AG10803 (cell line): Measurements from ENCODE around the gene EZR.

Experiments
- DNase-seq: peaks from one replicate; pipeline ENCODE4 v3.0.0; 2010; ENCODE audit warnings: low read depth
- H3K4me3 ChIP-seq: 2 replicates; pipeline ENCODE4 v1.5.1; 2011; ENCODE audit warnings: mild to moderate bottlenecking, low read length, control low read depth
- TF ChIP-seq, protein P1 (sequence below): conservative IDR thresholded peaks from 2 replicates; pipeline ENCODE4 v1.5.1; 2011; ENCODE audit warnings: mild to moderate bottlenecking, low read length, control low read depth, inconsistent platforms

Gene EZR

DNA sequence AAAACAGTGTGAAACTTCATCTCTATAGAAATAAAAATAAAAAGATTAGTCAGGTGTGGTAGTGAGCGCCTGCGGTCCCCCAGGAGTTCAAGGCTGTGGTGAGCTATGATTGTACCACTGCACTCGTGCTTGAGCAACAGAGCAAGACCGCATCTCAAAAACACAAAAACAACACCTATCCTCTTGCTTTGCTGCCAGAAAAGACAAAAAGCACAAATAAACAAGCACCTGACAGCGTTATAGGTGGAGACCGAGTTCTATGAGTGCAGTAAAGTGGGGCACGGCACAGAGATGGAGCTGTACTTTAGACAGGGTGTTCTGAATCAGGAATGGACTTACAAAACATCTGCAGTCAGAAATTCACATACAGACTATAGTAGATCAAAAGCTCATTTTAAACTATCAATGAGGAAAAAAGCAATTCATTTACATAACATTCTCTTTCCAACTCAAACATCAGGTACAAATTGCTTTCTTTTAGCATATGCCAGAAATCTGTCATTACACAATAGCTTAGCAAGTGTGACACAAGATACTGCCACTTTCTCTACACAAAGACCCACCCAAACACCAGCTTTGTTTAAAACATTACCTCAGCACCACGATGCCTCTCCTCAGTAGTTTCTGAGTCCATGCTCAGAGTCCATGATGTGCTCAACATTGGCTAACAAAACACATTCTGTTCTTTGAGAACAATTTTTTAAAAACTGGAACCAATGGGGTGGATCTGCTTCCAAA, 10.1 kb downstream of the EZR start:
- TF ChIP-seq, protein P1, sequence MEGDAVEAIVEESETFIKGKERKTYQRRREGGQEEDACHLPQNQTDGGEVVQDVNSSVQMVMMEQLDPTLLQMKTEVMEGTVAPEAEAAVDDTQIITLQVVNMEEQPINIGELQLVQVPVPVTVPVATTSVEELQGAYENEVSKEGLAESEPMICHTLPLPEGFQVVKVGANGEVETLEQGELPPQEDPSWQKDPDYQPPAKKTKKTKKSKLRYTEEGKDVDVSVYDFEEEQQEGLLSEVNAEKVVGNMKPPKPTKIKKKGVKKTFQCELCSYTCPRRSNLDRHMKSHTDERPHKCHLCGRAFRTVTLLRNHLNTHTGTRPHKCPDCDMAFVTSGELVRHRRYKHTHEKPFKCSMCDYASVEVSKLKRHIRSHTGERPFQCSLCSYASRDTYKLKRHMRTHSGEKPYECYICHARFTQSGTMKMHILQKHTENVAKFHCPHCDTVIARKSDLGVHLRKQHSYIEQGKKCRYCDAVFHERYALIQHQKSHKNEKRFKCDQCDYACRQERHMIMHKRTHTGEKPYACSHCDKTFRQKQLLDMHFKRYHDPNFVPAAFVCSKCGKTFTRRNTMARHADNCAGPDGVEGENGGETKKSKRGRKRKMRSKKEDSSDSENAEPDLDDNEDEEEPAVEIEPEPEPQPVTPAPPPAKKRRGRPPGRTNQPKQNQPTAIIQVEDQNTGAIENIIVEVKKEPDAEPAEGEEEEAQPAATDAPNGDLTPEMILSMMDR = no peak
- DNase-seq = peak; percentile 31
- no peak overlapping the region for H3K4me3 ChIP-seq

DNA sequence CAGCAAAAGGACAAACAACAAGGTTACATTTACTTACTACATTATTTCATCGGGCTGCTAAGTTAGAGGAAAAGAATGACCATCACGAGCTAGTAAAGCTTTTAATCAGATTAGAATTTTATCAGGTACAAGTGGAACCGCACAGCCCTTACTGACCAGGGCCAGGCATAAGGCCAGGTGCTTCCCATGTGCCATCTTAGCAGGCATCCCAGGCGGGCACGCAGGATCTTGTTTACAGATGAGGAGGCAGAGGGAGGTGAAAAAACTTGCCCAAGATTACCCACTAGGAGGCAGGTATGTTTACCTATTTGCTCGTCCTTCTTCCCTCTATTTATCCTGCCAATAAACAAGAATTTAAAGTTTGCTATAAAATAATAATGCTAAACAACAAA, 10.7 kb downstream of the EZR start:
- H3K4me3 ChIP-seq = no peak overlapping the region
- DNase-seq = no peak
- TF ChIP-seq, protein P1 = no peak

DNA sequence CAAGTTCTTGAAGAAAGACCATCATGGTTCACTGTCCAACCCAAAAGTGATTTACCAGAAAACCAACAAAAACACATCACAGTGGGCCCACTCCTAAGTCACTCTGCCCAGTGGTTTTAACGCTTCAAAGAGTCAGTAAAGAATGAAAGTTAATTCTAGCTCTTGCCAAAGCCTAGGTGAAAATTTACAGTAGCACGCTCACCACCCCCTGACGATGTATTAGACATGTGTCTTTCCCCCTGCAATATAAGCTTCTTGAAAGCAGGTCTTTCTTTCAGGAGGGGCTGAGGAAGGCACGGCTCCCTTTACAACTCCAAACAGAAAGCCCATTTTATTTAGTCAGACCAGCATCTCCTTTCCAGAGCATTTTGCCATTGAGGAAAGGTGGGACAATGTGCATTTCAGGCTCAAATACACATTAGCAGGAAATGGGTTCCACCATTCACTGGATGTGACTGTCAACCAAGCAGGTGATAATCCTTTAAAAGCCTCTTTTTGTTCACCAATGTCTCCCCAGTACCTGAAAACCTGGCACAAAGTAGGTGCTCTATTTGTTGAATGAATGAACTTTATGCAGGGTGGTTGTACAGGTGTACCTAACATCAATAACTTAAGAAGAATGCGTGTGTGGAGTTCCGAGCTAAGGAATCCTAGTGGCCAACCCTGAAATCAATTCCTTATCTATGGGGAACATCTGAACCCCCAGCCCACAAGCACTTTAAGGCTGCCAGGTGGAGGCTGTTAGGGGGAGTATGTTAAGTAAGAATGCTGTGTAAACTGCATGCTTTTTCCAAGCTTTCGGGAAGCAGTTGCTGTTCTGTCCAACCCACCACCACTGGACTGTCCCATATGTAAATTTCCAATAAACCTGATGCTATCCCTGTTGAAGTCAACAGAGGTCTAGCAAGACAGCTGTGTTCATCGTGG, 11.4 kb downstream of the EZR start:
- DNase-seq = no peak
- TF ChIP-seq, protein P1 = no peak
- H3K4me3 ChIP-seq = no peak overlapping the region

DNA sequence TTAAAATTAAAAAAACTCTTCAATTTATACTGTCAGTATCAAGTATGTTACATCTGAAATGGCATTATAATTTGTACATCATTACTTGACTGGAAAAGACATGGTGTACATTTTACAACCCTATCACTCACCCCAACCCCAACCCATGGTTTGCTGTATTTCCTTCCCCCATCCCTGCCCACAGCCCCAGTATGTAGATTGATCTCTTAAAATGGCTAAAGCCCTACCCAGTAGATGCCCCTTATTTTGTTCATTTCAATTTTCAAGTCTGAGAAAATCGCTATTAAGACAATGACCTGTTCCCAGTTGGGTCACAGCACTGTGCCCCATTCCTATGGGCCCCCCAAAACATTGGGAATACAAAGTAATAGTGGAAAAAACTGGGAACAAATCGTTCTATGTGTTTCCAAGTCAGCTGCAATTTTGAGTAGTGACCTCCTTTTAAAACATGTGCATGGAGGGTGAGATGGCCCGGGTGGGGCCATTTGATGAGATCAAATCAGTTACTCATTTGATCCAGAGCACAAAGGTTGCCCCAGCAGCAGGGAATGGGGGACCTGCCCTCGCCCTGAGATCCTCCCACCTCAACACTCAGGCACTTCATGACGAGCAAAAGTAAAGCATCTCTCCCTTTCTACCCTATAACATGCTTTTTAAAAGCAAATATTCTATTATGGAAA, 13.3 kb downstream of the EZR start:
- no peak overlapping the region for H3K4me3 ChIP-seq
- no peak for DNase-seq
- TF ChIP-seq, protein P1 = no peak

DNA sequence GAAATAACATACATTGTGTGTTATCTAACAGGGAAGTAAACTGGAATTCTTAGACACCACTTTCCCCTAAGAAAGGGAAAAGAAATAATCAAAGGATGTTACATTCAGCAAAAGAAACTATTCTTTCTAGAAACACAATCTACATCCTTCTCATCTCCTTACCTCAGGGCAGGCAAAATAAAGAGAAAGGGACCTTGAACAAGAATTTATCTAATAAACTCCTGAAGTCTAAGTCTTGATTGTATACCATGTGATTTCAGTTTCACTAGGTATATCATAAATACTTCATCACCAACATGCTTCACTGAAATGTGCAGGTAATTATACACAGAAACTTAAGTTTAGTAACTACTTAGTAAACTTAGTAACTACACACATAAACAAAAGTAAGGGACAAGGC, 15.0 kb downstream of the EZR start:
- no peak overlapping the region for H3K4me3 ChIP-seq
- DNase-seq = no peak
- TF ChIP-seq, protein P1 = no peak

DNA sequence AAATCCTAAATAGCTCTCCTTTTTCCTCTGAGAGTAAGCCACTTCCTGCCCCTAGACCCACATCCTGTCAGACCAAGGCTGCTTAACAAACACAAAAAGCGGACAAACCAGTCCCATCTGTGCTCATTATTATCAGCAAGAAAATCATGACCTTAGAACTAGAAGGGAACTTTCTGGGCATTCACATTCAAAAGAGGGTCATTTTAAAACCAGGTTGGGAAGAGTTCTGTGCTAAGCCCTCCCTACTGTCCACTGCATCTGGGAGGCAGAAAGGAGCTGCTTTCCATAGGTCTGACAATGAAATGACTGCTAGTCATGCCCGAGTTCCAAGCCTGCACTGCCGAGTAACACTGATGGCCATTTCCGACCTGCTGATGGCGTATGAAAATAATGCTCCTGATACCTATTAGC, 15.4 kb downstream of the EZR start:
- no peak overlapping the region for H3K4me3 ChIP-seq
- TF ChIP-seq, protein P1 = no peak
- DNase-seq = peak; percentile 54
